ENCODE data around the gene DOCK11.
"Not testable (repeated sequence)": the region's sequence is repeated elsewhere in the genome, so short reads cannot be mapped to it uniquely, and the experiment has no call there.

DOCK11 gene

GRCh38 chrX:118585296-118585695 is 89.7 kb downstream of the DOCK11 start:
- no peak overlapping the region for H3K27ac ChIP-seq
- POLR2A ChIA-PET (ENCODE audit: low non-redundant PET) = no interaction called here
- no peak for DNase-seq (ENCODE audit: low spot score)
- TF ChIP-seq, protein P1, sequence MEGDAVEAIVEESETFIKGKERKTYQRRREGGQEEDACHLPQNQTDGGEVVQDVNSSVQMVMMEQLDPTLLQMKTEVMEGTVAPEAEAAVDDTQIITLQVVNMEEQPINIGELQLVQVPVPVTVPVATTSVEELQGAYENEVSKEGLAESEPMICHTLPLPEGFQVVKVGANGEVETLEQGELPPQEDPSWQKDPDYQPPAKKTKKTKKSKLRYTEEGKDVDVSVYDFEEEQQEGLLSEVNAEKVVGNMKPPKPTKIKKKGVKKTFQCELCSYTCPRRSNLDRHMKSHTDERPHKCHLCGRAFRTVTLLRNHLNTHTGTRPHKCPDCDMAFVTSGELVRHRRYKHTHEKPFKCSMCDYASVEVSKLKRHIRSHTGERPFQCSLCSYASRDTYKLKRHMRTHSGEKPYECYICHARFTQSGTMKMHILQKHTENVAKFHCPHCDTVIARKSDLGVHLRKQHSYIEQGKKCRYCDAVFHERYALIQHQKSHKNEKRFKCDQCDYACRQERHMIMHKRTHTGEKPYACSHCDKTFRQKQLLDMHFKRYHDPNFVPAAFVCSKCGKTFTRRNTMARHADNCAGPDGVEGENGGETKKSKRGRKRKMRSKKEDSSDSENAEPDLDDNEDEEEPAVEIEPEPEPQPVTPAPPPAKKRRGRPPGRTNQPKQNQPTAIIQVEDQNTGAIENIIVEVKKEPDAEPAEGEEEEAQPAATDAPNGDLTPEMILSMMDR (conservative IDR thresholded peaks at IDR 0.05; ENCODE audit: low read depth) = no peak
- CTCF ChIA-PET = no interaction called here

GRCh38 chrX:118586206-118586605 is 90.6 kb downstream of the DOCK11 start:
- DNase-seq (ENCODE audit: low spot score); POLR2A ChIA-PET (ENCODE audit: low non-redundant PET); H3K27ac ChIP-seq: not testable (repeated sequence)
- CTCF ChIA-PET = interaction anchor here (1.1 kb wide), 1 partner anchor 41 kb away, joined by 4 read pairs; no protein-coding TSS in a partner anchor

DNA sequence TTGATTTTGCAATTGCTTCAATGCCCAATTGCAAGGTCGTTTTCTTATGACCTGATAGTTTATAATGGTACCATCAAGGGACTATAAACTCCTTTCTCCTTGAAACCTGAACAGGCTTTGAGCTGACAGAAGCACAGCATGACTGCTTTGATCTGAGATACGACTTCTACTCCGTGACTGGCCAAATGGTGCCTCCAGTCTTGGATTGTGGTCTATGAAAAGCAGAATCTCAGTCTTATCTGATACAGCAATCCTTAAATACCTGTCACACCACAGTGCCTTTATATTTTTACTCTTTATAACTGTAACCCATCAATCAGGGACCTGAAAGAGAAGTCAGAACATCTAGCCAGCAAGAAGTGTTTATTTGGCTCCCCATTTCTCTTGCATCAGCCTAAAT is 93.1 kb downstream of the DOCK11 start:
- no peak overlapping the region for H3K27ac ChIP-seq
- POLR2A ChIA-PET (ENCODE audit: low non-redundant PET) = no interaction called here
- TF ChIP-seq, protein P1 (conservative IDR thresholded peaks at IDR 0.05; ENCODE audit: low read depth) = no peak
- no peak for DNase-seq (ENCODE audit: low spot score)
- CTCF ChIA-PET = no interaction called here

GRCh38 chrX:118589227-118589626 is 93.6 kb downstream of the DOCK11 start:
- CTCF ChIA-PET = no interaction called here
- DNase-seq (ENCODE audit: low spot score) = no peak
- TF ChIP-seq, protein P1 (conservative IDR thresholded peaks at IDR 0.05; ENCODE audit: low read depth) = no peak
- H3K27ac ChIP-seq = no peak overlapping the region
- POLR2A ChIA-PET (ENCODE audit: low non-redundant PET) = no interaction called here

DNA sequence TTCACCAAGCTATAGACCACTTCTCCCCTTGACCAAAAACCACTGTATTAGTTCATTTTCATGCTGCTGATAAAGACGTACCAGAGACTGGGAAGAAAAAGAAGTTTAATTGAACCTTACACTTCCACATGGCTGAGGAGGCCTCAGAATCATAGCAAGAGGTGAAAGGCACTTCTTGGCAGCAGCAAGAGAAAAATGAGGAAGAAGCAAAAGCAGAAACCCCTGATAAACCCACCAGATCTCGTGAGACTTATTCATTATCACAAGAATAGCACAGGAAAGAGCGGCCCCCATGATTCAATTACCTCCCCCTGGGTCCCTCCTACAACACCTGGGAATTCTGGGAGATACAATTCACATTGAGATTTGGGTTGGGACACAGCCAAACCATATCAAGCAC is 97.8 kb downstream of the DOCK11 start:
- TF ChIP-seq, protein P1 (conservative IDR thresholded peaks at IDR 0.05; ENCODE audit: low read depth) = no peak
- DNase-seq (ENCODE audit: low spot score) = no peak
- CTCF ChIA-PET = no interaction called here
- POLR2A ChIA-PET (ENCODE audit: low non-redundant PET) = no interaction called here
- no peak overlapping the region for H3K27ac ChIP-seq

DNA sequence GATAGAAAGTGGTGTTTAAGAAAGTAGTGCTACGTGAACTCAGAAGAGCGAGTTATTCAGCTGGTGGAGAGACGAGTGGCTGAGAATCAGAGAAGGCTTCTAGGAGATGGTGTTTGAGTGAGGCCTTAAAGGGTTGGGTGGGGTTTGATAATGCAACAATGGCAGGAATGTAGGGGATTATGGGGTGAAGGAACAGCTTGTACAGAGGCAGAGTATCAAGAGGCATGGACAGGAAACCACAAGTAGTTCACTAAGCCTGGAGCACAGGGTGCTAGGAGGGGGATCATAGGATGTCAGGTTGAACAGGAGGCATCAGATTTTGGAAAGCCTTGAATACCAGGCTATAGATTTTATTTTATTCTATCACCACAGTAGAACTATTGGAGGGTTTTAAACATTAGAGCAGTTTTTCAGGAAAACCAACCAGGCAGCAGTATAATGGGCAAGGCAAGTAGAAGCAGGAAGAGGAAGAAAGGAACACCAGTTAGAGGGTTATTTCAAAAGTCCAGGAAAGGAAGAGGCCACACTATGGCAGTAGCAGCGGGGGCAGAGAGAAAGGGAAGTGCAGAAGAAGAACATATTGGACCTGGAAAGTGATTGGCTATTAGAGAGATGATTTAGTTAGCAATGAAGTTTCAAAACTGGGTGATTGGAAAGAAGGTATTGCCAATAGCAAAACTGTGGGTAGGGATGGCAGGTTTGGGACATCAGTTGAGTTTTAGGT is 99.2 kb downstream of the DOCK11 start:
- no peak for DNase-seq (ENCODE audit: low spot score)
- POLR2A ChIA-PET (ENCODE audit: low non-redundant PET) = no interaction called here
- CTCF ChIA-PET = no interaction called here
- no peak overlapping the region for H3K27ac ChIP-seq
- TF ChIP-seq, protein P1 (conservative IDR thresholded peaks at IDR 0.05; ENCODE audit: low read depth) = no peak

- POLR2A ChIA-PET (ENCODE audit: low non-redundant PET) = no interaction called here
- CTCF ChIA-PET = no interaction called here
- no peak for DNase-seq (ENCODE audit: low spot score)
- no peak overlapping the region for H3K27ac ChIP-seq
- TF ChIP-seq, protein P1 (conservative IDR thresholded peaks at IDR 0.05; ENCODE audit: low read depth) = no peak
Measured at GRCh38 chrX:118595501-118596042, 100.0 kb downstream of the DOCK11 start.
